Measurements from ENCODE around the gene KRTAP9-7. TPM values are rescaled to one million over a fixed set of nuclear protein-coding genes. Genes with fewer than 3 reads are reported as not detected.

KRTAP9-7 gene
- polyA plus RNA-seq, 1 donor (not counting 4 experiments of a cell fraction or from before 2014, with no cell fraction given), result not detected

GRCh38 chr17:41302981-41303380 lies 27.5 kb downstream of the KRTAP9-7 start:
- no peak for FAIRE-seq

GRCh38 chr17:41304091-41304490 lies 28.6 kb downstream of the KRTAP9-7 start:
- no peak overlapping the region for H3K9ac ChIP-seq (ENCODE audit: control insufficient read depth, extremely low read depth, insufficient read depth, low read length)
- FAIRE-seq (no peak), DNase-seq (ENCODE audit: low read depth, low spot score) (no peak)
- no peak overlapping the region for H3K4me3 ChIP-seq (ENCODE audit: control insufficient read depth in 2 of 3, extremely low read depth in 1 of 3, insufficient read depth in 2 of 3, low read depth in 1 of 3, low read length in 3 of 3)
- no peaks in the 10 kb centered on the region for H3K9me1 ChIP-seq (ENCODE audit: control insufficient read depth, extremely low read depth, insufficient read depth, low read length)
- H3K36me3 ChIP-seq (ENCODE audit: control insufficient read depth in 2 of 2, extremely low read depth in 1 of 2, insufficient read depth in 2 of 2, low read length in 2 of 2), result no peaks in the 10 kb centered on the region
- H3K4me2 ChIP-seq (ENCODE audit: control insufficient read depth, extremely low read depth, insufficient read depth, low read depth, low read length), result no peak overlapping the region
- peaks cover 25% of the 10 kb centered on the region for H3K4me1 ChIP-seq (ENCODE audit: control insufficient read depth, extremely low read depth, insufficient read depth, low read length)
- no peaks in the 10 kb centered on the region for H3K27me3 ChIP-seq (ENCODE audit: control insufficient read depth, extremely low read depth, insufficient read depth, low read length)
- H2AFZ ChIP-seq (ENCODE audit: control insufficient read depth, low read length), result no peak overlapping the region
- dilution Hi-C loops (cut with MboI; ENCODE audit: extremely low pct_ligation_motif_present, low sequenced_read_pairs), result no loop called here
- TF ChIP-seq CTCF (optimal IDR thresholded peaks at IDR 0.05 in 1 of 3, IDR thresholded peaks at IDR 0.05 in 1 of 3, conservative IDR thresholded peaks at IDR 0.05 in 1 of 3; ENCODE audit: extremely low read depth in 1 of 3, insufficient read depth in 2 of 3, low read length in 3 of 3) (no peak), EZH2 (IDR thresholded peaks at IDR 0.05; ENCODE audit: low read length) (no peak)
- H4K20me1 ChIP-seq (ENCODE audit: control insufficient read depth, extremely low read depth, insufficient read depth, low read length), result no peaks in the 10 kb centered on the region
- H3K27ac ChIP-seq (ENCODE audit: control insufficient read depth, insufficient read depth, low read length), result no peak overlapping the region
- no peaks in the 10 kb centered on the region for H3K9me3 ChIP-seq (ENCODE audit: control insufficient read depth, low read depth, low read length)
- H3K79me2 ChIP-seq (ENCODE audit: control insufficient read depth, insufficient read depth, low read length), result no peaks in the 10 kb centered on the region

More at GRCh38 chr17:41302981-41303380, 27.5 kb downstream of the KRTAP9-7 start:
- dilution Hi-C loops (cut with MboI; ENCODE audit: extremely low pct_ligation_motif_present, low sequenced_read_pairs), result no loop called here
- no peaks in the 10 kb centered on the region for H4K20me1 ChIP-seq (ENCODE audit: control insufficient read depth, extremely low read depth, insufficient read depth, low read length)
- no peak overlapping the region for H2AFZ ChIP-seq (ENCODE audit: control insufficient read depth, low read length)
- no peak for DNase-seq (ENCODE audit: low read depth, low spot score)
- H3K9me3 ChIP-seq (ENCODE audit: control insufficient read depth, low read depth, low read length), result no peaks in the 10 kb centered on the region
- no peak overlapping the region for H3K9ac ChIP-seq (ENCODE audit: control insufficient read depth, extremely low read depth, insufficient read depth, low read length)
- no peaks in the 10 kb centered on the region for H3K9me1 ChIP-seq (ENCODE audit: control insufficient read depth, extremely low read depth, insufficient read depth, low read length)
- H3K27me3 ChIP-seq (ENCODE audit: control insufficient read depth, extremely low read depth, insufficient read depth, low read length), result no peaks in the 10 kb centered on the region
- no peak overlapping the region for H3K4me3 ChIP-seq (ENCODE audit: control insufficient read depth in 2 of 3, extremely low read depth in 1 of 3, insufficient read depth in 2 of 3, low read depth in 1 of 3, low read length in 3 of 3)
- H3K4me2 ChIP-seq (ENCODE audit: control insufficient read depth, extremely low read depth, insufficient read depth, low read depth, low read length), result no peak overlapping the region
- H3K4me1 ChIP-seq (ENCODE audit: control insufficient read depth, extremely low read depth, insufficient read depth, low read length), result peaks cover 19% of the 10 kb centered on the region
- H3K79me2 ChIP-seq (ENCODE audit: control insufficient read depth, insufficient read depth, low read length), result no peaks in the 10 kb centered on the region
- H3K27ac ChIP-seq (ENCODE audit: control insufficient read depth, insufficient read depth, low read length), result no peak overlapping the region
- TF ChIP-seq CTCF (optimal IDR thresholded peaks at IDR 0.05 in 1 of 3, IDR thresholded peaks at IDR 0.05 in 1 of 3, conservative IDR thresholded peaks at IDR 0.05 in 1 of 3; ENCODE audit: extremely low read depth in 1 of 3, insufficient read depth in 2 of 3, low read length in 3 of 3), result no peak
- TF ChIP-seq EZH2 (IDR thresholded peaks at IDR 0.05; ENCODE audit: low read length), result no peak
- no peaks in the 10 kb centered on the region for H3K36me3 ChIP-seq (ENCODE audit: control insufficient read depth in 2 of 2, extremely low read depth in 1 of 2, insufficient read depth in 2 of 2, low read length in 2 of 2)

Measured in keratinocyte (primary cell).